Renal cortex interstitium (tissue), 11 donors: Measurements from ENCODE around the gene CALML5. TPM values are rescaled to one million over a fixed set of nuclear protein-coding genes. Genes with fewer than 3 reads are reported as not detected.
"Not testable (repeated sequence)": the region's sequence is repeated elsewhere in the genome, so short reads cannot be mapped to it uniquely, and the experiment has no call there.

ENCODE experiments used
- DNase-seq, 11 donors: peaks; one replicate each; pipeline ENCODE4 v3.0.0-alpha.2; 2013; ENCODE audit warnings: low read depth in 9 of 11, low spot score in 4 of 11; ENCODE audit errors: extremely low read depth in 1 of 11
- polyA plus RNA-seq, 3 donors: library from polyadenylated mRNA; unstranded; fragments of 120-200 nt; gene quantifications; one replicate each; pipeline ENCODE4 v1.2.1, GENCODE V29; 2013; ENCODE audit not compliant: insufficient read length in 3 of 3

Gene CALML5
- polyA plus RNA-seq, 3 donors, result not detected

- not testable (repeated sequence) for DNase-seq
Observed at GRCh38 chr10:5475974-5476807, 23.2 kb downstream of the CALML5 start.

- DNase-seq, result not testable (repeated sequence)
Observed at GRCh38 chr10:5475088-5475487, 24.3 kb downstream of the CALML5 start.

- DNase-seq, result not testable (repeated sequence)
Observed at GRCh38 chr10:5474642-5475041, 24.7 kb downstream of the CALML5 start.

- no peak for DNase-seq
Observed at GRCh38 chr10:5470062-5470751, 29.2 kb downstream of the CALML5 start.

- no peak for DNase-seq
Observed at GRCh38 chr10:5469353-5470061, 29.9 kb downstream of the CALML5 start.

GRCh38 chr10:5468262-5469106, 30.9 kb downstream of the CALML5 start:
- no peak for DNase-seq

GRCh38 chr10:5467634-5468255, 31.6 kb downstream of the CALML5 start:
- DNase-seq, result no peak

- DNase-seq, result no peak
Observed at GRCh38 chr10:5467207-5467535, 32.2 kb downstream of the CALML5 start.

- DNase-seq, result no peak
Observed at GRCh38 chr10:5466451-5467206, 32.7 kb downstream of the CALML5 start.

GRCh38 chr10:5465976-5466450, 33.4 kb downstream of the CALML5 start:
- DNase-seq, result no peak

GRCh38 chr10:5464546-5464945, 34.8 kb downstream of the CALML5 start:
- DNase-seq, result no peak

- no peak for DNase-seq
Observed at GRCh38 chr10:5462841-5463293, 36.5 kb downstream of the CALML5 start.

- no peak for DNase-seq
Observed at GRCh38 chr10:5461914-5462840, 37.2 kb downstream of the CALML5 start.

- DNase-seq, result no peak
Observed at GRCh38 chr10:5461203-5461588, 38.2 kb downstream of the CALML5 start.

- DNase-seq, result no peak
Observed at GRCh38 chr10:5460468-5461202, 38.7 kb downstream of the CALML5 start.
